HUES48 (cell line): ENCODE measurements around the gene FKTN.

Experiments
- H3K27ac ChIP-seq: one replicate; pipeline ENCODE4 v1.7.0; 2013; ENCODE audit warnings: low read depth, low read length, inconsistent platforms
- H3K27me3 ChIP-seq: 2 replicates; pipeline ENCODE4 v1.6.1; 2013; ENCODE audit warnings: mild to moderate bottlenecking, low read length; ENCODE audit not compliant: control insufficient read depth, insufficient read depth
- H3K36me3 ChIP-seq: 2 replicates; pipeline ENCODE4 v1.6.1; 2013; ENCODE audit warnings: low read length; ENCODE audit not compliant: control insufficient read depth, insufficient read depth
- H3K4me1 ChIP-seq: 2 replicates; pipeline ENCODE4 v1.6.1; 2013; ENCODE audit warnings: mild to moderate bottlenecking, low read length; ENCODE audit not compliant: control insufficient read depth, insufficient read depth
- H3K4me3 ChIP-seq: 2 replicates; pipeline ENCODE4 v1.5.1; 2013; ENCODE audit warnings: mild to moderate bottlenecking, low read depth, low read length
- H3K9ac ChIP-seq: 2 replicates; pipeline ENCODE4 v1.6.1; 2013; ENCODE audit warnings: mild to moderate bottlenecking, low read depth, low read length, moderate library complexity
- H3K9me3 ChIP-seq: 2 replicates; pipeline ENCODE4 v1.6.1; 2013; ENCODE audit warnings: low read length; ENCODE audit not compliant: control insufficient read depth, insufficient read depth

FKTN gene

GRCh38 chr9:105633411-105633810, 75.5 kb downstream of the FKTN start:
- no peaks in the 10 kb centered on the region for H3K9me3 ChIP-seq
- no peak overlapping the region for H3K9ac ChIP-seq
- H3K4me3 ChIP-seq: no peak overlapping the region

GRCh38 chr9:105636331-105636730, 78.4 kb downstream of the FKTN start:
- no peak overlapping the region for H3K27ac ChIP-seq
- no peak overlapping the region for H3K4me3 ChIP-seq
- no peak overlapping the region for H3K9ac ChIP-seq
- H3K9me3 ChIP-seq: no peaks in the 10 kb centered on the region
- H3K27me3 ChIP-seq: no peaks in the 10 kb centered on the region
- H3K36me3 ChIP-seq: no peaks in the 10 kb centered on the region
- H3K4me1 ChIP-seq: no peaks in the 10 kb centered on the region

More at GRCh38 chr9:105633411-105633810, 75.5 kb downstream of the FKTN start:
- H3K36me3 ChIP-seq: no peaks in the 10 kb centered on the region
- no peaks in the 10 kb centered on the region for H3K4me1 ChIP-seq
- H3K27ac ChIP-seq: no peak overlapping the region
- no peaks in the 10 kb centered on the region for H3K27me3 ChIP-seq

GRCh38 chr9:105637787-105638395, 80.0 kb downstream of the FKTN start:
- Histone ChIP-seq H3K4me3 (no peak overlapping the region), H3K9ac (no peak overlapping the region), H3K4me1 (no peaks in the 10 kb centered on the region), H3K9me3 (no peaks in the 10 kb centered on the region), H3K27me3 (no peaks in the 10 kb centered on the region), H3K27ac (no peak overlapping the region), H3K36me3 (no peaks in the 10 kb centered on the region)

- Histone ChIP-seq H3K9me3 (no peaks in the 10 kb centered on the region), H3K4me1 (no peaks in the 10 kb centered on the region), H3K9ac (no peak overlapping the region)
These were observed 82.0 kb downstream of the FKTN start for GRCh38 chr9:105639936-105640335.

GRCh38 chr9:105643795-105644194, 85.9 kb downstream of the FKTN start:
- Histone ChIP-seq H3K9ac (no peak overlapping the region), H3K27me3 (no peaks in the 10 kb centered on the region), H3K4me1 (peaks cover 6% of the 10 kb centered on the region; the same call in 1 of the 2 replicates), H3K27ac (no peak overlapping the region), H3K4me3 (no peak overlapping the region), H3K36me3 (no peaks in the 10 kb centered on the region), H3K9me3 (no peaks in the 10 kb centered on the region)

More at GRCh38 chr9:105639936-105640335, 82.0 kb downstream of the FKTN start:
- Histone ChIP-seq H3K27ac (no peak overlapping the region), H3K36me3 (no peaks in the 10 kb centered on the region), H3K4me3 (no peak overlapping the region), H3K27me3 (no peaks in the 10 kb centered on the region)

- Histone ChIP-seq H3K27ac (peak overlapping the region; percentile 81), H3K27me3 (no peaks in the 10 kb centered on the region), H3K36me3 (no peaks in the 10 kb centered on the region), H3K9ac (no peak overlapping the region), H3K4me3 (no peak overlapping the region), H3K4me1 (peaks cover 19% of the 10 kb centered on the region), H3K9me3 (no peaks in the 10 kb centered on the region)
These were observed 89.1 kb downstream of the FKTN start for GRCh38 chr9:105646879-105647594.

GRCh38 chr9:105647595-105648349, 89.8 kb downstream of the FKTN start:
- peaks cover under 1% of the 10 kb centered on the region; the same call in 1 of the 2 replicates for H3K27me3 ChIP-seq
- no peaks in the 10 kb centered on the region for H3K36me3 ChIP-seq
- H3K27ac ChIP-seq: peak overlapping the region; percentile 85
- no peak overlapping the region for H3K9ac ChIP-seq
- H3K9me3 ChIP-seq: no peaks in the 10 kb centered on the region
- no peak overlapping the region for H3K4me3 ChIP-seq
- H3K4me1 ChIP-seq: peaks cover 22% of the 10 kb centered on the region

- H3K27me3 ChIP-seq: peaks cover 40% of the 10 kb centered on the region
- H3K4me1 ChIP-seq: peaks cover 26% of the 10 kb centered on the region
- no peaks in the 10 kb centered on the region for H3K36me3 ChIP-seq
- no peak overlapping the region for H3K9ac ChIP-seq
- H3K9me3 ChIP-seq: no peaks in the 10 kb centered on the region
- H3K4me3 ChIP-seq: no peak overlapping the region
- H3K27ac ChIP-seq: no peak overlapping the region
These were observed 93.9 kb downstream of the FKTN start for GRCh38 chr9:105651806-105652205.

- Histone ChIP-seq H3K36me3 (no peaks in the 10 kb centered on the region), H3K9me3 (no peaks in the 10 kb centered on the region), H3K9ac (peak overlapping the region; percentile 22), H3K27me3 (peaks cover 77% of the 10 kb centered on the region), H3K27ac (no peak overlapping the region), H3K4me3 (peak overlapping the region; percentile 65), H3K4me1 (peaks cover 13% of the 10 kb centered on the region)
These were observed 98.4 kb downstream of the FKTN start for GRCh38 chr9:105656131-105656921.

- H3K27me3 ChIP-seq: peaks cover 71% of the 10 kb centered on the region
- H3K36me3 ChIP-seq: no peaks in the 10 kb centered on the region
- H3K4me3 ChIP-seq: no peak overlapping the region
- no peak overlapping the region for H3K27ac ChIP-seq
- H3K4me1 ChIP-seq: peaks cover 3% of the 10 kb centered on the region
- H3K9ac ChIP-seq: no peak overlapping the region
- no peaks in the 10 kb centered on the region for H3K9me3 ChIP-seq
These were observed 100.4 kb downstream of the FKTN start for GRCh38 chr9:105658351-105658750.
